ENCODE measurements around the gene ATOX1.
"Not testable (repeated sequence)": the region's sequence is repeated elsewhere in the genome, so short reads cannot be mapped to it uniquely, and the experiment has no call there.

Gene ATOX1

GRCh38 chr5:151733358-151734063 is 24.9 kb downstream of the ATOX1 start:
- Histone ChIP-seq H3K36me3 (replicated peaks; ENCODE audit: low read depth, low read length) (no peaks in the 10 kb centered on the region), H3K27ac (ENCODE audit: low read length) (no peak overlapping the region), H3K9me3 (ENCODE audit: insufficient read depth, low read length) (no peaks in the 10 kb centered on the region), H3K27me3 (ENCODE audit: low read depth, low read length) (no peaks in the 10 kb centered on the region), H2AFZ (ENCODE audit: low read depth, low read length) (no peak overlapping the region), H3K9ac (ENCODE audit: low read length) (no peak overlapping the region), H4K20me1 (ENCODE audit: insufficient read depth, low read length) (no peaks in the 10 kb centered on the region), H3K4me2 (ENCODE audit: low read length) (no peak overlapping the region), H3K4me1 (ENCODE audit: low read length) (no peaks in the 10 kb centered on the region), H3K79me2 (ENCODE audit: low read length) (no peaks in the 10 kb centered on the region), H3K4me3 (ENCODE audit: low read length) (no peak overlapping the region)
- no peak for TF ChIP-seq CTCF (IDR thresholded peaks at IDR 0.05; ENCODE audit: low read depth, low read length)
- no peak for TF ChIP-seq EZH2phosphoT487 (IDR thresholded peaks at IDR 0.05; ENCODE audit: low read depth)

GRCh38 chr5:151730381-151730780 is 28.1 kb downstream of the ATOX1 start:
- Histone ChIP-seq H3K36me3 (replicated peaks; ENCODE audit: low read depth, low read length) (no peaks in the 10 kb centered on the region), H3K9me3 (ENCODE audit: insufficient read depth, low read length) (no peaks in the 10 kb centered on the region), H3K4me1 (ENCODE audit: low read length) (no peaks in the 10 kb centered on the region), H3K9ac (ENCODE audit: low read length) (no peak overlapping the region), H4K20me1 (ENCODE audit: insufficient read depth, low read length) (no peaks in the 10 kb centered on the region), H3K4me2 (ENCODE audit: low read length) (no peak overlapping the region), H2AFZ (ENCODE audit: low read depth, low read length) (no peak overlapping the region), H3K4me3 (ENCODE audit: low read length) (no peak overlapping the region), H3K79me2 (ENCODE audit: low read length) (no peaks in the 10 kb centered on the region), H3K27me3 (ENCODE audit: low read depth, low read length) (no peaks in the 10 kb centered on the region), H3K27ac (ENCODE audit: low read length) (no peak overlapping the region)
- TF ChIP-seq EZH2phosphoT487 (IDR thresholded peaks at IDR 0.05; ENCODE audit: low read depth) (no peak), CTCF (IDR thresholded peaks at IDR 0.05; ENCODE audit: low read depth, low read length) (no peak)

GRCh38 chr5:151729597-151729996 is 28.8 kb downstream of the ATOX1 start:
- H3K9me3 ChIP-seq (ENCODE audit: insufficient read depth, low read length); H3K4me1 ChIP-seq (ENCODE audit: low read length); H3K27me3 ChIP-seq (ENCODE audit: low read depth, low read length); H3K9ac ChIP-seq (ENCODE audit: low read length); H3K4me2 ChIP-seq (ENCODE audit: low read length); H3K27ac ChIP-seq (ENCODE audit: low read length); H3K4me3 ChIP-seq (ENCODE audit: low read length); H3K79me2 ChIP-seq (ENCODE audit: low read length); H3K36me3 ChIP-seq (replicated peaks; ENCODE audit: low read depth, low read length); H2AFZ ChIP-seq (ENCODE audit: low read depth, low read length); H4K20me1 ChIP-seq (ENCODE audit: insufficient read depth, low read length): not testable (repeated sequence)

- Histone ChIP-seq H3K4me3 (ENCODE audit: low read length) (no peak overlapping the region), H3K9me3 (ENCODE audit: insufficient read depth, low read length) (no peaks in the 10 kb centered on the region), H3K79me2 (ENCODE audit: low read length) (no peaks in the 10 kb centered on the region), H3K4me2 (ENCODE audit: low read length) (no peak overlapping the region), H3K36me3 (replicated peaks; ENCODE audit: low read depth, low read length) (no peaks in the 10 kb centered on the region), H3K9ac (ENCODE audit: low read length) (no peak overlapping the region), H2AFZ (ENCODE audit: low read depth, low read length) (no peak overlapping the region), H3K4me1 (ENCODE audit: low read length) (peaks cover 35% of the 10 kb centered on the region), H3K27me3 (ENCODE audit: low read depth, low read length) (no peaks in the 10 kb centered on the region), H3K27ac (ENCODE audit: low read length) (no peak overlapping the region), H4K20me1 (ENCODE audit: insufficient read depth, low read length) (no peaks in the 10 kb centered on the region)
- TF ChIP-seq CTCF (IDR thresholded peaks at IDR 0.05; ENCODE audit: low read depth, low read length) (no peak), EZH2phosphoT487 (IDR thresholded peaks at IDR 0.05; ENCODE audit: low read depth) (no peak)
These were observed 34.1 kb downstream of the ATOX1 start for GRCh38 chr5:151724360-151724759.

Measured in OCI-LY3 (cell line).